ENCODE results near the gene PDE4D. TPM values are rescaled to one million over a fixed set of nuclear protein-coding genes. Genes with fewer than 3 reads are reported as not detected.

The PDE4D gene
- total and polyA plus RNA-seq, 12 donors, result 1.2 to 18.9 (median 2.1) TPM

GRCh38 chr5:59037941-59038797, 855.4 kb downstream of the PDE4D start:
- intact Hi-C loops (cut with DNase I), result loop anchor here (10.0 kb wide), 1 partner anchor 137 kb away; no protein-coding TSS in a partner anchor
- no peak for DNase-seq
- Histone ChIP-seq H3K4me1 (replicated peaks in 1 of 2) (peaks cover 0 to 11% of the 10 kb centered on the region in 2 donors), H3K36me3 (replicated peaks in 1 of 2) (no peaks in the 10 kb centered on the region), H3K27ac (peak overlapping the region in 2 of 5 donors; percentile 41 to 45), H3K4me3 (peak overlapping the region in 1 of 4 donors; percentile 74), H3K27me3 (no peaks in the 10 kb centered on the region), H3K9me3 (replicated peaks in 1 of 3) (no peaks in the 10 kb centered on the region)
- WGBS, 4 donors, result 59 to 65% (median 62%) methylated on average over 10 of the region's 10 CpGs
- TF ChIP-seq CTCF (IDR thresholded peaks at IDR 0.05) (no peak), POLR2A (IDR thresholded peaks at IDR 0.05) (no peak)

GRCh38 chr5:59037453-59037852, 856.1 kb downstream of the PDE4D start:
- Histone ChIP-seq H3K9me3 (replicated peaks in 1 of 3) (no peaks in the 10 kb centered on the region), H3K4me1 (replicated peaks in 1 of 2) (peaks cover 0 to 11% of the 10 kb centered on the region in 2 donors), H3K27me3 (no peaks in the 10 kb centered on the region), H3K27ac (no peak overlapping the region), H3K4me3 (no peak overlapping the region), H3K36me3 (replicated peaks in 1 of 2) (no peaks in the 10 kb centered on the region)
- WGBS, 4 donors, result 75 to 96% (median 85%) methylated on average over 2 of the region's 2 CpGs
- TF ChIP-seq CTCF (IDR thresholded peaks at IDR 0.05) (no peak), POLR2A (IDR thresholded peaks at IDR 0.05) (no peak)
- DNase-seq, result no peak
- intact Hi-C loops (cut with DNase I), result loop anchor here (10.0 kb wide), 1 partner anchor 137 kb away; no protein-coding TSS in a partner anchor

GRCh38 chr5:59037041-59037440, 856.5 kb downstream of the PDE4D start:
- DNase-seq, result no peak
- WGBS, 4 donors, result 83 to 90% (median 85%) methylated on average over 2 of the region's 2 CpGs

More at GRCh38 chr5:59037041-59037440, 856.5 kb downstream of the PDE4D start:
- Histone ChIP-seq H3K27me3 (no peaks in the 10 kb centered on the region), H3K27ac (no peak overlapping the region), H3K9me3 (replicated peaks in 1 of 3) (no peaks in the 10 kb centered on the region), H3K4me3 (no peak overlapping the region), H3K4me1 (replicated peaks in 1 of 2) (peaks cover 0 to 11% of the 10 kb centered on the region in 2 donors), H3K36me3 (replicated peaks in 1 of 2) (no peaks in the 10 kb centered on the region)
- intact Hi-C loops (cut with DNase I), result loop anchor here (10.0 kb wide), 1 partner anchor 138 kb away; no protein-coding TSS in a partner anchor
- TF ChIP-seq CTCF (IDR thresholded peaks at IDR 0.05) (no peak), POLR2A (IDR thresholded peaks at IDR 0.05) (no peak)
